Measurements from ENCODE around the gene OSBP2.

The OSBP2 gene, protein sequence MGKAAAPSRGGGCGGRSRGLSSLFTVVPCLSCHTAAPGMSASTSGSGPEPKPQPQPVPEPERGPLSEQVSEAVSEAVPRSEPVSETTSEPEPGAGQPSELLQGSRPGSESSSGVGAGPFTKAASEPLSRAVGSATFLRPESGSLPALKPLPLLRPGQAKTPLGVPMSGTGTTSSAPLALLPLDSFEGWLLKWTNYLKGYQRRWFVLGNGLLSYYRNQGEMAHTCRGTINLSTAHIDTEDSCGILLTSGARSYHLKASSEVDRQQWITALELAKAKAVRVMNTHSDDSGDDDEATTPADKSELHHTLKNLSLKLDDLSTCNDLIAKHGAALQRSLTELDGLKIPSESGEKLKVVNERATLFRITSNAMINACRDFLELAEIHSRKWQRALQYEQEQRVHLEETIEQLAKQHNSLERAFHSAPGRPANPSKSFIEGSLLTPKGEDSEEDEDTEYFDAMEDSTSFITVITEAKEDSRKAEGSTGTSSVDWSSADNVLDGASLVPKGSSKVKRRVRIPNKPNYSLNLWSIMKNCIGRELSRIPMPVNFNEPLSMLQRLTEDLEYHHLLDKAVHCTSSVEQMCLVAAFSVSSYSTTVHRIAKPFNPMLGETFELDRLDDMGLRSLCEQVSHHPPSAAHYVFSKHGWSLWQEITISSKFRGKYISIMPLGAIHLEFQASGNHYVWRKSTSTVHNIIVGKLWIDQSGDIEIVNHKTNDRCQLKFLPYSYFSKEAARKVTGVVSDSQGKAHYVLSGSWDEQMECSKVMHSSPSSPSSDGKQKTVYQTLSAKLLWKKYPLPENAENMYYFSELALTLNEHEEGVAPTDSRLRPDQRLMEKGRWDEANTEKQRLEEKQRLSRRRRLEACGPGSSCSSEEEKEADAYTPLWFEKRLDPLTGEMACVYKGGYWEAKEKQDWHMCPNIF

DNA sequence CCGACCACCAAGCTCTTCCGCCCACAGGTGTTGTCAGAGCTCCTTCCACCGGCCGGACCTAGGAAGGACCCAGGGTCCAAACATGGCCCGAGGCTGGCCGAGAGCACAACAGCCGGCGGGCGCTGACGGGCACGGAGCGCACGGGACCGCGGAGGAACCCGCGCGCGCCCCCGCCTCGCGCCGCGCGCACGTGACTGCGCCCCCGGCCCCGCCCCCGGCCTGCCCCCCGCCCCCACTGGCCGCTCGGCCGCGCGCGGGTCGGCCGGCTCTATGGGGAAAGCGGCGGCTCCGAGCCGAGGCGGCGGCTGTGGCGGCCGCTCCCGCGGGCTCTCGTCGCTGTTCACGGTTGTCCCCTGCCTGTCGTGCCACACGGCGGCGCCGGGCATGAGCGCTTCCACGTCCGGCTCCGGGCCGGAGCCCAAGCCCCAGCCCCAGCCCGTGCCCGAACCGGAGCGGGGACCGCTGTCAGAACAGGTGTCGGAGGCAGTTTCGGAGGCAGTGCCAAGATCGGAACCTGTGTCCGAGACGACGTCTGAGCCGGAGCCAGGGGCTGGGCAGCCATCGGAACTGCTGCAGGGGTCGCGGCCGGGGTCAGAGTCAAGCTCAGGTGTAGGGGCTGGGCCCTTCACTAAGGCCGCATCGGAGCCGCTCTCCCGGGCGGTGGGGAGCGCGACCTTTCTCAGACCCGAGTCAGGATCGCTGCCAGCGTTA, at the start of gene OSBP2:
TSS of gene OSBP2 (plus strand) at position 235 of the 711 bp plus-strand sequence. CDS start at position 271, 36 bp downstream.
- DNase-seq (ENCODE audit: low read depth in 3 of 3) = peak in 1 of 3 experiments; percentile 20

DNA sequence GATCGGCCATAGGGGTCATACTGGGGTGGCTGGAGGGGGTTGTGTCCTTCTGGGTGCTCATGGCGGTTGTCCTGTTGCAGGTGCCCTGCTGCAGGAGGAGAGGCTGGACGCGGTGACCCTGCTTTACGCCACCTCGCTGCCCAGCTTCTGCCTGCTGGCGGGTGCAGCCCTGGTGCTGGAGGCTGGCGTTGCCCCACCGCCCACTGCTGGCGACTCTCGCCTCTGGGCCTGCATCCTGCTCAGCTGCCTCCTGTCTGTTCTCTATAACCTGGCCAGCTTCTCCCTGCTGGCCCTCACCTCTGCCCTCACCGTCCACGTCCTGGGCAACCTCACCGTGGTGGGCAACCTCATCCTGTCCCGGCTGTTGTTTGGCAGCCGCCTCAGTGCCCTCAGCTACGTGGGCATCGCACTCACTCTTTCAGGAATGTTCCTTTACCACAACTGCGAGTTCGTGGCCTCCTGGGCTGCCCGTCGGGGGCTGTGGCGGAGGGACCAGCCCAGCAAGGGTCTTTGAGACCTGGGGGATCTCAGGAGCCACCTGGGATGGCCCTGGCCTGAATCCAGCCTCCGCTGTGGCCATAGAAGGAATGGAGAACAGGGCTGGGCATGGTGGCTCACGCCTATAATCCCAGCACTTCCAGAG, 48.0 kb upstream of the OSBP2 start:
- no peak for DNase-seq (ENCODE audit: low read depth in 3 of 3)

DNA sequence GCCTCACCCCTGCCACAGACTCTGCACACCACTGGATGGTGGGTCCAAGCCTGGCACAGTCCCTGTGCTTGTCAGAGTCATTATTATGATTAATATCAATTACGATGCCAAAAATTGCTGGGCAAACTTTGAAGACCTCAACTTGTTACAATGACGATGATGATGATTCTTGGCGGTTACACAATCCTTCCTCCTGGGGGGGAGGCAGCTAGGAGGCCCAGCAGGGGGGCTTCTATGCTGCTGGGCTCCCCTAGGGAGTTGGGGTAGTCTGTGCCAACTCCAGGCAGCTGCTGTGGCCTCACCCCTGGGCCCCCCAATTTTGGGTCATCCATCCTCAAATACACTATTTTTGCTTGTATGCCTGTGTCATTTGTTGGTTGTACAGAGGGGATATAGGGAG, 47.1 kb upstream of the OSBP2 start:
- DNase-seq (ENCODE audit: low read depth in 3 of 3) = no peak

DNA sequence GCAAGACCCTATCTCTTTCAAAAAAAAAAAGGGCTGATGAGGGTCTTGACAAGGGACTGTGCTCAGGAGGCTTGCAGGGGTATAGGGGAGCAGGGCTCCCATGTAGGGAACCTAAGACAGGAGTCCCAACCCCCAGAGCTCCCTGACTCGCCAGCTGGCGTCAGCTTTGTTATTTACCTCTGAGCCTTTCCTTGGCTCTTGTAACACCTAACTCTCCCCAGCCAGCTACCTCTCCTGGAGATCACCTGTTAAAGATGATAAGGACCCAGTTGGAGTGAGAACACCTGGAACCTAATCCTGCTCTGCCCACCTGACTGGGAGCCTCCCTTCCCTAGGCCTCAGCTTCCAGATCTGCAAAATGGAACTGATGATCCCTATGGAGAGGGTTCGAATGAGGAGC, 45.8 kb upstream of the OSBP2 start:
- no peak for DNase-seq (ENCODE audit: low read depth in 3 of 3)

DNA sequence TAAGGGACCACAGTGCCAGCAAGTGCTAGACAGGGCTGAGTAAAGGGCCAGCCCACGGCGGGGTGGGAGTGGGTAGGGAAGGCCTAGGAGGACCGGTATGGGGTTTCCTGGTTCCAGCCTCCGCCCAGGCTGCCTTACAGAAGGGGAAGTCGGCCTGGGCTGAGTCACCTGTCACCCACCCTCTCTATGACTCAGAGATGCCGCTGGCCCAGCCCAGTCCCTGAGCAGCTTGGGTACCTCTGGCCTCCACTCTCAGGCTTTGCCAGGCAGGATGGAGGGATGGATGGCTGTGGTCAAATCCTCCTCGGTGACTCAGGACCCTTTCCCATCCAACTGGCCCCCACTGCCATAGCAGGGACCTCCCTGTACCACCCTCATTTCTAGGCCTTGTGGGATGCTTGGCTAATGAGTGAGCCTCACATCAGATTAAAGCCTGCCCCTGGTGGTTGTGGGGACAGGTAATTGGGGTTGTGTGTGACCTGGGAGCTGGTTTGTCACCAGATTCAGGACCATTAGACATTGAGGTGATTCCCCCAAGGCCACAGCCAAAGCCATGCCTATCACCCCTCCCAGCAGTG, 45.2 kb upstream of the OSBP2 start:
- peak; percentile 73 to 80 (median 78) for DNase-seq (ENCODE audit: low read depth in 3 of 3)

DNA sequence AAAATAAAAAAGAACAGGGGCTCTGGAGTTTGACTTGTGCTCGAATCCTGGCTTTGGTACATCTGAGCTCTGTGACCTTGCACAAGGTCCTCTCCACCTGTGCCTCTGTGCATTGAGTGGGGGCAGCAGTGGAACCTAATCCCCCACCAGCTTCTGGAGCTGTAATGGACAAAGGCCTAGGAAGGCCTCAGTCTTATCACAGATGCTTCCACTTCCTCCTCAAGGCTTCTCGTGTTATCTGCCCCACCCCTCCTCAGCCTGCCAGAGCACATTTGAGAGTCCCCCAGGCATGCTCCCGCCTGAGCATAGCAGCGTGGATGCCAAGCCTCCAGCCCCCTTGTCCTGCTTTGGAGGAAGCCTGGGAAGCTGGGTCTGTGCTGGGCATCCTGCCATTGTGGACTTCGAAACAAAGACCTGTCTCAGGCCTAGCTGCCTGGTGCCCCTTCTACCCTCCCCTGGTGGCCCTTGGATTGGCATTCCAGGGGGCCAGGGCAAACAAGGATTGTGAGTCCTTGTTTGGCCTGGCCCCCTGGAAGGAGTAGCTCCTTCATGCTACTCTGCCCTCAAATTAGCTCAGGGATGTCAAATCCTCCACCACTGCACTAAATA, 44.1 kb upstream of the OSBP2 start:
- DNase-seq (ENCODE audit: low read depth in 3 of 3) = no peak

DNA sequence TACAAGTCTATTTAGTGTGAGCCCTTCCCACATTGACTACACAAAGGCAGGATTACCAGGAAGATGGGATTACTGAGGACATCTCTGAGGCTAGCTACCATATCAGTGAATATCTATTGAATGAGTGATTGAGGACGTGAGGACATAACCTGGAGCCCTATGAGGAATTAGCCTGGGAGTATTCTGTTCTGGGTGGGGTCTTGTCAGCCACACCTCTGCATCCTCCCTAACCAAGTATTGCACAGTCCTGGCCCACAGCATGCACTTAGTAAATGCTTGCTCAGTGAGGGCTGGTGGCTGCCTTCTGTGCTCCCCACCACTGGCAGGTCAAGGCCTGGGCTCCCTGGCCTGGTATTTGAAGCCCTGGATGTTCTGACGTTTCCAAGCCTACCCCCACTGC, 41.8 kb upstream of the OSBP2 start:
- DNase-seq (ENCODE audit: low read depth in 3 of 3) = no peak

DNA sequence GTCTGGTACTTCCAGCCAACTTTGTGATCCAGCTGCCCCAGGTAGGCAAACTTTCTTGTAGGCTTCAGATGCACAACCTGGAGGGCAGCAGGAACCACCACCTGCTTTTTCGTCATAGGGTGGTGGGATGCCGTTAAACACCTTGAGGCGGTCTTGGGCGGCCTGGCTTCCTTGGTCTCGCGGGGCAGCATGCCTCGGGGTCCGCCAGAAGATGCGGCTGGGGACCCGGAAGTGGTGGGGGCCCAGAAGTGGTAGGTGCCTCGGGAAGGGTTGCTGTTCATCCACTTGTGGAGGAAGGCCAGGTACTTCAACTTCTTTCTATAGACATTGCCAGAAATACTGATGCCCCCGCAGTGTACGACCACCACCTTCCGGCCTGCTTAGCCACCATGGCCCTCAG, 40.3 kb upstream of the OSBP2 start:
- no peak for DNase-seq (ENCODE audit: low read depth in 3 of 3)

DNA sequence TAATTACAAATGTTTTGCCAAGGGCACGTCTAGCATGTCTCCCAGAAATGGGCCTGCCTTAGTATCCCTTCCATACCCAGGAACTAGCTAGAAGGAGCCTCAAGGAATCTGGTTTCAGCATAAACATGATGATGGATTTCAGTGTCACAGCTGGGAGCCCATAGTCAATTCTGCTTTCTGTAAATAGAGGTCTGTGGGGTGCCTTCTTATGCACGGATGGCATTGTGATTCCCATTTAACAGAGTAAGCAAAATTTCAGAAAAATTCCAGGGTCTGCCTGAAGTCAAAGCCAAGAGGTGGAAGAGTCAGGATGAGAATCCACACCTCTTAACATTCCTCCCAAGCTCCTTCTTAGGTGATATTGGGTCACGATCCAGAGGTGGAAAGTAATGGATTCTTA, 39.1 kb upstream of the OSBP2 start:
- DNase-seq (ENCODE audit: low read depth in 3 of 3) = no peak

DNA sequence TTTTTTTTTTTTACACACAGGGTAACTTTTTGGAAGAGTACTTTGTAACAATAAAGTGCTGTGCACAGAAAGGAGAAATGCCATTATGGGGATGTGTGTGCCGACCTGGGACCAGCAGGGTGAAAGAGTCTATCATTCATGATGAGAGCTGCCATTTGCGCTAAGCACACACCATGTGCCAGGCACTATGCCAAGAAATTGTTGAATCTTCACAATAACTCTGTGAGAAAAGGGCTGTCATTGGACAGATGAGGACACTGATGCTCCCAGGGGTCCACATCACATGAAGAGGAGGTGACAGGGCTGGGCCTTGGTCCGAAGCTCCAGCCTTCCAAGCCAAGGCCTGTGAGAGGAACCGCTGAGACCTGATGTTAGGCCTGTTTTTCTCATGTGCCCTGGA, 32.6 kb upstream of the OSBP2 start:
- no peak for DNase-seq (ENCODE audit: low read depth in 3 of 3)

DNA sequence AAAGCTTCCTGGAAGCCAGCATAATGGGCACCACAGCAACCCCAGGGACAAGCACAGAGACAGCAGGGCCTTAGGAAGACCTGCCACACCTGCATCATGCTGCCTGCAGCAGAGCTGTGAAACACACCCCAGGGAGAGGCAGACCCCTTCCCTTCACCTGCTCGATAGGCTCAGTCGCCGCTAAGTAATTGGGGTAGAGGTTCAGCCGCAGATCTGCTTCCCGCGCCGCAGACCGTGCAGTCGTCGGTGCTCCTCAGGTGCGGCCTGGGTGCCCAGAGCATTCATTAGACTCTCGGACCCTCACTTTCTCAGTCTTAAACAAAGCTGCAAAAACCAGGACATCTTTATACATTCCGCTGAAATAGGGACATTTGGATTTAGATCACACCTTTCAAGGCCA, 29.9 kb upstream of the OSBP2 start:
- DNase-seq (ENCODE audit: low read depth in 3 of 3) = no peak

DNA sequence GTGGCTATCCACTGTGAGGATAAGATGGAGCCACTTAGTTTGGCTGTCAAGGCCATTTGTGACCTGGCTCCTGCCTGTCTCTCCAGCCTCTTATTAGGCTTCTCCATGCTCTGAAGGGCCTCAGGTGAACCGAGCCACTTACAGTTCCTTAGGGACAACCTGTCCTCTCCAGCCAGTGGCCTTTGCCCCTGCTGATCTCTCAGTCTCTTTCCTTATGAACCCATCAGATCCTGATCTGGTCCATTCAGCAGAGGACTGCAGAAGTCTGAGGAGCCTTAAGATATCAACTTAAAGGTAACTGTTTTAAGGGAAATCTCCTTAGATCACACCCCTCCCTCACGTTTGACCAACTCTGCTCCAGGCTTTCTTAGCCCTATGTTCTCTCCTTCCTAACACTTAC, 29.4 kb upstream of the OSBP2 start:
- DNase-seq (ENCODE audit: low read depth in 3 of 3) = no peak

DNA sequence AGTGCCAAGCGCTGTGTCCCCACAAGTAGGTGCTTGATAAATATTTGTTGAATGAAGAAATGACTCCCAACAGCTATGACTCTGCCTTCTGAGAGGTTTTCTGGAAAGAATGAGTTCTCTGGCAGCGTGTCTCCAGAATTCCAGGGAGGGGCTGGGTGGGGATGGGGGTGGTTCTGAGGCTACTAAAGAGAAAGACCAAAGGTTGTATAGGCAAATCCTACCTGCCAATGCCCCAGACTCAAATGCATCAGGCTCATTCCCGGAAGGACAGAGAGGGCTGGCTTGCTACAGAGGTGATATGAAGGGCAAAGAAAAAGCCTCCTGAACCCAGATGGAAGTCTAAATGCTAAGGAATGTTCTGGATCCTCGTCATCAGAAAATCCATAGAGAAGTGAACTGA, 28.9 kb upstream of the OSBP2 start:
- no peak for DNase-seq (ENCODE audit: low read depth in 3 of 3)

DNA sequence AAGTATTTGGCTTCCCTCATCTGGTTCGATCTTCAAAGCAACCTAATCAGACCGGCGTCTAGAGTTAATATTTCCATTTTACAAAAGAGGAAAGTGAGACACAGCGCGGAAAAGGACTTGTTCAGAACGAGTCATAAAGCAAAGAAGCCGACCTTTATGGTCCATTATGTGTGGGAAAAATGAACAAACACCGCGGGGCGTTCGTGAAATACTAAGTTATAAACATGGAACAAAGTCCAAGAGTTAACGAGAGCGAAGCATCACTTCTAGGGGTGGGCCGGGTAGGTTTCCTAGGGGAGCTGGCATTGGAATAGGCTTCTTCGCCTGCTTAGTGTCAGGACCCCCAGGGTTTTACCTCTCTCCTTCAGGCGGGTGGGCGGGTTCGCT, 27.6 kb upstream of the OSBP2 start:
- no peak for DNase-seq (ENCODE audit: low read depth in 3 of 3)

DNA sequence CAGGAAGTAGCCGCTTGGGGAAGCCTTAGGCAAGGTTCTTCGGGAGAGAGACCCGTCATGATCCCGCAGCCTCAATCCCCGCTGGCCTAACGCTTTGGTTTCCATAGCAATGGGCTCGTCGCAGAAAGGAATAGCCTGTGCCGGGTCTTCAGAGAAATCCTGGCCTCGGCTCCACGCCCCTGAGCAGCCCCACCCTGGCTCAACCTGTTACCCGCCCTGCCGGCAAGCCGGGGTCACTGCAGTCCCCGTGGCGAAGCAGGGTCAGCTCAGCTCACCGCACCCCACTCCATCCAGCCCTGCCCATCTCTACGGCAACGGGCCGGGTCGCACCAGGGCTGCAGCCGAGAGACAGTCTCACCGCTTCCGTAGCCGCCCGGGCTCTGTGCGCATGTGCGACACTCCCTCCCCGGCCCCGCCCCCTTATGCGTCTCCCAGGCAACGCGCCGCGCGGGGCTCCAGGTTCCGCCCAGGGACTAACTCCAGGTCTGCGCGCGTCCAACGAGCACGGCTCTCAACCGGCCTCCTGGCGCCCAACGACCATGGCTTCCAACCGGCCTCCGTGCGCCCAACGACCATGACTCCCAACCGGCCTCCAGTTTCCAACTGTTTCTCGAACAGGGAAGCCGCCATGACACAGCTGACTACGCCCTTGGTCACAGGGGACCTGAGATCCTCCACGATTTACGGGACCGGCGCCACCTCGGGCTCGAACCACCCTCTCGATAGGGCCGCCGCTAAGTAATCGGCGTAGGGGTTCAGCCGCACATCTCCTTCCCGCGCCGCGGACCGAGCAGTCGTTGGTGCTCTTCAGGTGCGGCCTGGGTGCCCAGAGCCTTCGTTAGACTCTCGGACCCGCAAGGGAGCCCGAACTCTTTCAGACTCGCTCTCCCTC, 26.9 kb upstream of the OSBP2 start, which contains the start of gene DUSP18:
TSS of gene DUSP18 (minus strand) at position 382 of the 892 bp plus-strand sequence. CDS start 3,872 bp downstream, outside the sequence.
- peak; percentile 90 to 94 (median 92) for DNase-seq (ENCODE audit: low read depth in 3 of 3)

DNA sequence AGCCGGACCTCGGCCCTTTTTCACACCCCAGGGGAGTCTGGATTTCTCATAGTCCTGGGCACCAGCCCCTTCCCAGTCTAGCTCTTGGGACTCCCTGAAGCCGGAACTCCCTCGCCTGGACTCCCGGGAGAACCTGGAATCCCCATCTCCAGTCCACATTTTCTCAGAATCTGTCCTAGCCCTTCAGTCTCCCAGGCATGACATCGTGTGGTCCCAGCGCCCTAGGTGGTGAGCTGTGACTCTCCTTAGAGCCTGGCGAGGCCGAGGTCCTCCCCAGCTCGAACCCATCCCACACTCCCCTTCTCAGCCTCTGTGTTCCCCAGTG, 26.3 kb upstream of the OSBP2 start:
- no peak for DNase-seq (ENCODE audit: low read depth in 3 of 3)

DNA sequence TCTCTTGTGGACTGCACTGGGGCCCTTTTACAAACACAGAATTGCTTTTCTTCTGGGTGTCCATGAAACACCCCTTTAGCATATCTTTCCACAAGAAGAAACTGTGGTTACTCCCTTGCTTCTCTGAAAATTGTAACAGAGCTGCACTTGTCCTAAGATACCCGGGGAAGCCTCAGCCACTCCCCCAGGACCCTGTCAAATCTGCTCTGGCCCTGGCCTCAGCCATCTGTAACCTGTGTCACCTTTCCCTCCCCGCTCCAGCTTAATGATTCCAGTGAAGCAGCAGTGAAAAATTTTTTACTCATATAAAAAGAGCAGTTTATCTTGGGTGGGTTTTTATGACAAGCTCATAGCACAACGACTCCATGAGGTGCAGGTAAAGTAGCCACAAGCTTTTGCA, 23.6 kb upstream of the OSBP2 start:
- no peak for DNase-seq (ENCODE audit: low read depth in 3 of 3)

DNA sequence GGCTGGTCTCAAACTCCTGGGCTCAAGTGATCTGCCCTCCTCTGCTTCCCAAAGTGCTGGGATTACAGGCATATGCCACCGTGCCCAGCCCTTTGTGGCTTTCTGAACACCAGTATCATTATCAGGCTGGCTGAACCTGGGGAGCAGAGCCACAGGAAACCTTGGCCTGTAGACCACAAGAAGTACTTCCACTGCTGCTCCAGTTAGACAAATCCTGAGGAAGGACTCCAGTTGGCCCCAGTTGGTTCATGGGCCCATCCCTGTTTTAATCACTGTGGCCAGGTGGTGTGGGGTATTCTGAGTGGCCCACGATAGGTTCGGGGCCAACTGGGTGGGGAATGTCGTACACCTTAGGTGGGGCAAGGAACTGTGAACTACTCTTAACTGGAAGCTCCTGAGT, 21.5 kb upstream of the OSBP2 start:
- DNase-seq (ENCODE audit: low read depth in 3 of 3) = no peak

DNA sequence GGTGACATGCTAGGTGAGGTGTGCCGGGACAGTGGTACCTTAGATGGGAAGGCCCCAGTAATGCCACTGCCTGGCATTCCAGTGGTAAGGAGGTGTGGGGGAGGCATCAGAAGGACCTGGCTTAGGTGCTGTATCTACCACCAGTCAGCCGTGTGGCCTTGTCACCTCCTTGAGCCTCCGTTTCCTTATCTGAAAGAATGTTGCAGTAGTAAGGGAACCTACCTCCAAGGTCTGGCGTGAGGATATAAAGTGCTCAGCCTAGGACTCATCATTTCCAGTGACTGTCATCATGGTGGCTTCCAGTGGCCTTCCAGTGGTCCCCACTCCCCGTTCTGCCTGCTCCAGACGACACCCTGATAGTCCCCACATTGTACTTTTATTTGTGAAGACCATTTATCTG, 20.2 kb upstream of the OSBP2 start:
- DNase-seq (ENCODE audit: low read depth in 3 of 3) = no peak

DNA sequence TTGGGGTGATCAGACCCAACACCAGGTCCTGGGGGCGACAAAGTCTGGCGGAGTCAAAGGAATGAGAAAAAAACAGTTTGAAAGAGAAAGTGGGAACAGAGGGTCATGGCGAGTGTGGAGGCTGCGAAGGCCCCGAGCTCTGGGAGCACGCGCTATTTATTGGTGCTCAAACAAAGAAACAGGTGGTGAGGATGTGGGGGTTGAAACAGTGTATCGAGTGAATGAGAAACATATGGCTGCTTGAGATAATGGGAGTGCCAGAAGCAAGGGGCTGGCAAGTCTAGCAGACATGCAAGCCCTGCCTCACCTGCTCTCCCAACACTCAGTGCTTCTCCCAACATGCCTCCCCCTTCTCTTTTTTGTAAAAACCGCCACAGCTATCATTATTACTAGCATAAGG, 19.2 kb upstream of the OSBP2 start:
- DNase-seq (ENCODE audit: low read depth in 3 of 3) = no peak
